Body of pancreas (tissue), 4 donors: ENCODE results near the gene NDUFA13. TPM values are rescaled to one million over a fixed set of nuclear protein-coding genes. Genes with fewer than 3 reads are reported as not detected.
A peak's percentile ranks its signal among the peaks of the same experiment; 100 is the strongest.

Experiments used
- ATAC-seq: fragments of 150-250 bp; one replicate; pipeline ENCODE4 v1.9.1; 2016
- DNase-seq, 4 donors: peaks; one replicate each; pipeline ENCODE4 v3.0.0-alpha.2; 2019
- H3K27ac ChIP-seq, 4 donors: fragments of 200-600 bp; sonication (generic); 1 replicate in 3 of 4; 2 replicates in 1 of 4; pipeline versions ENCODE4 v1.5.1 to v1.6.1; 2016 to 2019; ENCODE audit warnings: mild to moderate bottlenecking in 1 of 4, mixed read lengths in 1 of 4, moderate library complexity in 1 of 4
- H3K27me3 ChIP-seq, 2 donors: fragments of 200-600 bp; sonication (generic); one replicate each; pipeline ENCODE4 v1.6.0; 2016; ENCODE audit warnings: mild to moderate bottlenecking in 1 of 2
- H3K36me3 ChIP-seq, 2 donors: fragments of 200-600 bp; sonication (generic); replicated peaks in 1 of 2; 2 replicates each; pipeline ENCODE4 v1.5.1; 2016; ENCODE audit warnings: low read depth in 2 of 2; ENCODE audit not compliant: insufficient read depth in 1 of 2
- H3K4me1 ChIP-seq: fragments of 200-600 bp; sonication (generic); one replicate; pipeline ENCODE4 v1.6.0; 2016
- H3K4me3 ChIP-seq, 2 donors: fragments of 200-600 bp; sonication (generic); 1 replicate in 1 of 2; 2 replicates in 1 of 2; pipeline ENCODE4 v1.5.1; 2016 to 2019
- H3K9me3 ChIP-seq, 3 donors: fragments of 200-600 bp; sonication (generic); 1 replicate in 2 of 3; 2 replicates in 1 of 3; pipeline ENCODE4 v1.5.1; 2016
- CTCF ChIP-seq, 7 experiments: fragments of 450-650 bp in 4 of 7; fragments of 200-600 bp in 3 of 7; sonication (generic) in 3 of 7; IDR thresholded peaks; one replicate each; pipeline ENCODE4 v1.5.1; 2016 to 2019; ENCODE audit warnings: antibody characterized with exemption in 7 of 7
- POLR2A ChIP-seq, 3 donors: fragments of 450-650 bp; IDR thresholded peaks; one replicate each; pipeline ENCODE4 v1.6.1; 2016; ENCODE audit warnings: antibody characterized with exemption in 3 of 3, mild to moderate bottlenecking in 2 of 3
- WGBS, 2 donors: methylation state at CpG; one replicate each; pipeline ENCODE4 v1.1.5; 2017; 5-methylcytosine and 5-hydroxymethylcytosine counted together
- intact Hi-C: fragments of 100-400 bp; cut with DNase I; formaldehyde crosslinking; loops from one replicate; pipeline ENCODE4 v1.15.1; 2023
- total RNA-seq, 2 donors: library from RNA; depleted of rRNA; stranded (reverse); fragments of >200 nt; gene quantifications; one replicate each; pipeline ENCODE4 v1.1.0, GENCODE V29; 2016

The NDUFA13 gene
- total RNA-seq, 2 donors from 2014 or later = 32.0 to 38.4 TPM

GRCh38 chr19:19487077-19487949 is 28.7 kb upstream of the NDUFA13 start:
- H3K9me3 ChIP-seq = no peaks in the 10 kb centered on the region
- H3K27ac ChIP-seq = peak overlapping the region in 3 of 4 donors; percentile 69 to 88 (median 85)
- ATAC-seq (no peak), DNase-seq (no peak)
- peaks cover 55% of the 10 kb centered on the region for H3K4me1 ChIP-seq
- H3K4me3 ChIP-seq = no peak overlapping the region
- H3K36me3 ChIP-seq = no peaks in the 10 kb centered on the region
- no peaks in the 10 kb centered on the region for H3K27me3 ChIP-seq
- WGBS, 2 donors = 68 to 74% methylated on average over 3 to 8 of the region's 9 CpGs
- intact Hi-C loops = no loop called here
- TF ChIP-seq POLR2A (IDR thresholded peaks at IDR 0.05) (no peak), CTCF (IDR thresholded peaks at IDR 0.05) (no peak)

GRCh38 chr19:19487950-19488874 is 27.8 kb upstream of the NDUFA13 start:
- Histone ChIP-seq H3K4me3 (no peak overlapping the region), H3K9me3 (no peaks in the 10 kb centered on the region), H3K27me3 (no peaks in the 10 kb centered on the region), H3K36me3 (peaks cover 0 to 2% of the 10 kb centered on the region in 2 donors), H3K4me1 (peaks cover 55% of the 10 kb centered on the region), H3K27ac (peak overlapping the region; percentile 53 to 88 (median 77))
- DNase-seq = peak; percentile 51 to 65 (median 58)
- TF ChIP-seq POLR2A (IDR thresholded peaks at IDR 0.05) (no peak), CTCF (IDR thresholded peaks at IDR 0.05) (no peak)
- ATAC-seq = peak; percentile 12
- WGBS, 2 donors = 45 to 56% methylated on average over 8 to 20 of the region's 20 CpGs
- intact Hi-C loops = no loop called here

GRCh38 chr19:19488875-19489690 is 26.9 kb upstream of the NDUFA13 start:
- 24 to 36% methylated on average over 12 to 14 of the region's 14 CpGs for WGBS, 2 donors
- ATAC-seq (peak; percentile 74), DNase-seq (peak; percentile 70 to 89 (median 76))
- no peak overlapping the region for H3K4me3 ChIP-seq
- TF ChIP-seq POLR2A (IDR thresholded peaks at IDR 0.05) = peak in 2 of 3 donors; percentile 23 to 27
- TF ChIP-seq CTCF (IDR thresholded peaks at IDR 0.05) = no peak
- H3K9me3 ChIP-seq = no peaks in the 10 kb centered on the region
- H3K36me3 ChIP-seq = peaks cover 0 to 6% of the 10 kb centered on the region in 2 donors
- intact Hi-C loops = no loop called here
- peaks cover 55% of the 10 kb centered on the region for H3K4me1 ChIP-seq
- no peaks in the 10 kb centered on the region for H3K27me3 ChIP-seq
- H3K27ac ChIP-seq = peak overlapping the region; percentile 66 to 88 (median 77)

GRCh38 chr19:19489804-19490204 is 26.2 kb upstream of the NDUFA13 start:
- DNase-seq (peak in 2 of 4 donors; percentile 40 to 41), ATAC-seq (peak; percentile 12)
- Histone ChIP-seq H3K27ac (peak overlapping the region; percentile 66 to 88 (median 77)), H3K27me3 (no peaks in the 10 kb centered on the region), H3K4me1 (peaks cover 54% of the 10 kb centered on the region), H3K9me3 (no peaks in the 10 kb centered on the region), H3K4me3 (no peak overlapping the region), H3K36me3 (peaks cover 4 to 12% of the 10 kb centered on the region in 2 donors)
- intact Hi-C loops = loop anchor here (5.0 kb wide), 1 partner anchor 123 kb away; no protein-coding TSS in a partner anchor
- WGBS, 2 donors = 29 to 40% methylated on average over 7 to 9 of the region's 9 CpGs
- TF ChIP-seq CTCF (IDR thresholded peaks at IDR 0.05) (no peak), POLR2A (IDR thresholded peaks at IDR 0.05) (no peak)
